Testis (tissue), 3 donors: ENCODE results near the gene LGALS3BP. TPM values are rescaled to one million over a fixed set of nuclear protein-coding genes. Genes with fewer than 3 reads are reported as not detected.

Source experiments
- DNase-seq: peaks from one replicate; pipeline ENCODE4 v3.0.0-alpha.2; 2019
- H3K27ac ChIP-seq, 2 donors: fragments of 200-600 bp; sonication (generic); one replicate each; pipeline ENCODE4 v1.5.1; 2019
- H3K27me3 ChIP-seq: fragments of 200-600 bp; sonication (generic); one replicate; pipeline ENCODE4 v1.5.1; 2019
- H3K36me3 ChIP-seq: fragments of 200-600 bp; sonication (generic); one replicate; pipeline ENCODE4 v1.5.1; 2017; ENCODE audit warnings: low read depth; ENCODE audit errors: missing control alignments
- H3K4me1 ChIP-seq: fragments of 200-600 bp; sonication (generic); one replicate; pipeline ENCODE4 v1.5.1; 2019
- H3K4me3 ChIP-seq, 2 donors: fragments of 200-600 bp; sonication (generic); one replicate each; pipeline ENCODE4 v1.5.1; 2017 to 2019
- H3K9me3 ChIP-seq: fragments of 200-600 bp; sonication (generic); one replicate; pipeline ENCODE4 v1.5.1; 2017
- POLR2A ChIP-seq: fragments of 450-650 bp; IDR thresholded peaks from one replicate; pipeline ENCODE4 v1.6.1; 2017; ENCODE audit warnings: antibody characterized with exemption, mild to moderate bottlenecking, moderate library complexity
- WGBS, 2 donors: methylation state at CpG; one replicate each; pipeline ENCODE4 v1.1.5; 2018; 5-methylcytosine and 5-hydroxymethylcytosine counted together
- intact Hi-C: fragments of 100-400 bp; cut with DNase I; formaldehyde crosslinking; loops from one replicate; pipeline ENCODE4 v1.15.1; 2023; ENCODE audit warnings: low total_unique reads
- polyA plus RNA-seq: library from polyadenylated mRNA; stranded (reverse); fragments of 350-450 nt; fragmentation: Illumina TruSeq; extraction: RNeasy Lipid Tissue Mini Kit (QIAGEN cat#74804); gene quantifications from one replicate; pipeline ENCODE4 v1.2.3, GENCODE V29; 2014; ENCODE audit warnings: low read depth, low replicate concordance; ENCODE audit not compliant: insufficient read depth
- total RNA-seq, 2 donors: library from RNA; depleted of rRNA; stranded (reverse); fragments of >200 nt; gene quantifications; one replicate each; pipeline ENCODE4 v1.2.3, GENCODE V29; 2016
- TF ChIP-seq, protein P1 (sequence below), 3 experiments: fragments of 450-650 bp in 2 of 3; fragments of 200-600 bp in 1 of 3; sonication (generic) in 1 of 3; IDR thresholded peaks; one replicate each; pipeline ENCODE4 v1.5.1; 2016 to 2019; ENCODE audit warnings: antibody characterized with exemption in 3 of 3, mild to moderate bottlenecking in 2 of 3, moderate library complexity in 1 of 3

LGALS3BP gene
- total and polyA plus RNA-seq, 3 donors from 2014 or later: 328 to 845 (median 498) TPM

DNA sequence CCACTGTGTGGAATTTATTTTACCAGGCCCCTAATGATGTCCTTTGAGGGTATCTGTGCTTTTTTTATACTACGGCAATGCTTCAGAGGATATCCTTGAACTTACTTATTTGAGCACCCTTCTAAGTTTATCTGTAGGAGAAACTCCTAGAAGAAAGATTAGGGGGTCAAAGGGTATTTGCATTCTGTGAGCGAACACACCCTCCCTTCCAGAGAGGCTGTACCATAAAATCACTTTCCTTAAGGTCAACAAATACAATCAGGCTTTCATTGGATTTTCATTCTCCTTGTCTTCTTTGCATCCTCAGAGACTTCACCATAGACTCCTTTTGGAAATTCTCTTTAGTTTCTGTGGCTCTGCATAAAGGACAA lies 39.5 kb upstream of the LGALS3BP start:
- intact Hi-C loops: no loop called here
- no peak overlapping the region for H3K4me3 ChIP-seq
- no peaks in the 10 kb centered on the region for H3K27me3 ChIP-seq
- H3K27ac ChIP-seq: no peak overlapping the region
- H3K4me1 ChIP-seq: peaks cover 25% of the 10 kb centered on the region
- no peaks in the 10 kb centered on the region for H3K36me3 ChIP-seq
- no peak for DNase-seq
- H3K9me3 ChIP-seq: no peaks in the 10 kb centered on the region
- WGBS, 2 donors: 70 to 74% methylated on average over 2 of the region's 2 CpGs
- TF ChIP-seq POLR2A: no peak
- TF ChIP-seq, protein P1, sequence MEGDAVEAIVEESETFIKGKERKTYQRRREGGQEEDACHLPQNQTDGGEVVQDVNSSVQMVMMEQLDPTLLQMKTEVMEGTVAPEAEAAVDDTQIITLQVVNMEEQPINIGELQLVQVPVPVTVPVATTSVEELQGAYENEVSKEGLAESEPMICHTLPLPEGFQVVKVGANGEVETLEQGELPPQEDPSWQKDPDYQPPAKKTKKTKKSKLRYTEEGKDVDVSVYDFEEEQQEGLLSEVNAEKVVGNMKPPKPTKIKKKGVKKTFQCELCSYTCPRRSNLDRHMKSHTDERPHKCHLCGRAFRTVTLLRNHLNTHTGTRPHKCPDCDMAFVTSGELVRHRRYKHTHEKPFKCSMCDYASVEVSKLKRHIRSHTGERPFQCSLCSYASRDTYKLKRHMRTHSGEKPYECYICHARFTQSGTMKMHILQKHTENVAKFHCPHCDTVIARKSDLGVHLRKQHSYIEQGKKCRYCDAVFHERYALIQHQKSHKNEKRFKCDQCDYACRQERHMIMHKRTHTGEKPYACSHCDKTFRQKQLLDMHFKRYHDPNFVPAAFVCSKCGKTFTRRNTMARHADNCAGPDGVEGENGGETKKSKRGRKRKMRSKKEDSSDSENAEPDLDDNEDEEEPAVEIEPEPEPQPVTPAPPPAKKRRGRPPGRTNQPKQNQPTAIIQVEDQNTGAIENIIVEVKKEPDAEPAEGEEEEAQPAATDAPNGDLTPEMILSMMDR (IDR thresholded peaks at IDR 0.05): no peak

DNA sequence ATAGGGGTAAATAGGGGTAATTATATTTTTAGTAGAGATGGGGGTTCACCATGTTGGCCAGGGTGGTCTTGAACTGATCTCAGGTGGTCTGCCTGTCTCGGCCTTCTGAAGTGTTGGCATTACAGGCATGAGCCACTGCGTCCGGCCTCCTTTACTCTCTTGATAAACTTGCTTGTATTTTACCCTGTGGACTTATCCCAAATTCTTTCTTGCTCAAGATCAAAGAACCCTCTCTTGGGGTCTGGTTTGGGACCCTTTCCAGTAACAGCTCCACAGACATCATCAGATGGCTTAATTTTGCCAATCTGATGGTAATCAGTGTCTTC lies 38.6 kb upstream of the LGALS3BP start:
- Histone ChIP-seq H3K27me3 (no peaks in the 10 kb centered on the region), H3K36me3 (no peaks in the 10 kb centered on the region), H3K9me3 (no peaks in the 10 kb centered on the region), H3K4me3 (no peak overlapping the region), H3K27ac (no peak overlapping the region), H3K4me1 (peaks cover 18% of the 10 kb centered on the region)
- TF ChIP-seq, protein P1 (IDR thresholded peaks at IDR 0.05): no peak
- TF ChIP-seq POLR2A: no peak
- 99 to 100% methylated on average over 3 of the region's 3 CpGs for WGBS, 2 donors
- intact Hi-C loops: no loop called here
- DNase-seq: peak; percentile 6

DNA sequence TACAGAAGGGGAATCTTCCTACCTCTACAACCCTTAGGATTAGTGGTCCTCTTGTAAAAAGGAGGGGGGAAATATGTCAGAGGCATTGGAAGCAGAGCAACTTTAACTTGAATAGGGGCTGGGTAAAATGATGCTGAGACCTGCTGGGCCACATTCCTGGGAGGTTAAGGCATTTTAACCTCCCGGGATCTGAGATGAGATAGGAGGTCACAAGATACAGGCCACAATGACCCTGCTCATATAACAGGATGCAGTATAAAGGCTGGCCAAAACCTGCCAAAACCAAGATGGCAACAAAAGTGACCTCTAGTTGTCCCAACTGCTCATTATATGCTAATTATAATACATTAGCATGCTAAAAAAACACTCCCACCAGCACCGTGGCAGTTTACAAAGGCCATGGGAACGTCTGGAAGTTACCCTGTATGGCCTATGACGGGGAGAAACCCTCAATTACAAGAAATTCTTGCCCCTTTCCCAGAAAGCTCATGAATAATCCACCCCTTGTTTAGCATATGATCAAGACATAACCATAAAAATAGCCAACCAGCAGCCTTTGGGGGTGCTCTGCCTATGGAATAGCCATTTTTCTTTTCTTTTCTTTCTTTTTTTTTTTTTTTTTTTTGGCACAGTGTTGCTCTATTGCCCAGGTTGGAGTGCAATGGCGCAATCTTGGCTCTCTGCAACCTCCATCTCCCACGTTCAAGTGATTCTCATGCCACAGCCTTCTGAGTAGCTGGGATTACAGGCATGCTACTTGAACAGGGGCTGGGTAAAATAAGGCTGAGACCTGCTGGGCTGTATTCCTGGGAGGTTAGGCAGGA lies 38.0 kb upstream of the LGALS3BP start:
- no peaks in the 10 kb centered on the region for H3K27me3 ChIP-seq
- no peak overlapping the region for H3K27ac ChIP-seq
- no peak for DNase-seq
- 83 to 88% methylated on average over 6 of the region's 6 CpGs for WGBS, 2 donors
- peaks cover 12% of the 10 kb centered on the region for H3K4me1 ChIP-seq
- no peaks in the 10 kb centered on the region for H3K9me3 ChIP-seq
- intact Hi-C loops: no loop called here
- H3K36me3 ChIP-seq: no peaks in the 10 kb centered on the region
- no peak overlapping the region for H3K4me3 ChIP-seq
- no peak for TF ChIP-seq POLR2A
- TF ChIP-seq, protein P1 (IDR thresholded peaks at IDR 0.05): no peak

DNA sequence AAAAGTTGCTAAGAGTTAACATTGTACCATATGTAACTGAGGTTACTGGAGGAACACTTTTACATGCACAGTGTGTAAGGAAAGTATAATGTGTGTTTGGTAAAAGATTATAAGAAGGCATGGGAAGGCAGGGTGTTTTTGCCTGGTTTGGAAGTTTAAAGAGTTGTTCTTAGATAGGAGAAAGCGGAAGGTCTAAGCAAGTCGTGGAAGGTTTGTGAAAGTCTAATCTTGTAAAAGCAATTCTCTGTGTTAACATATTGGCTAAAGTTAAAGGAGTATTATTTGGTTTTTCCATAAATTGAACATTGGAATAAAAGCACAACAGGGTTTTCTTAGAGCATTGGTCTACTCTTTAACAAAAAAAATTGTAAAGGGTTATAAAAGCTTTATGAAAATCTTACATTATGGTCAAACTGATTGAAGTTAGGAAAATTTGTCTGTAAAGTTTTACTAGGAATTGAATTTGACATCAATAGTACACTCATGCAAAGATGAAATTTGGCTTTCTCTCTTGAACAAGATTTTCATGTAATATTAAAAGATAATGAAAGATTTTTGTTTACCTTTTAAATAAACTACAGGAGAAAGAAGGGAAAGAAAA lies 34.5 kb upstream of the LGALS3BP start:
- H3K4me3 ChIP-seq: no peak overlapping the region
- peaks cover 6% of the 10 kb centered on the region for H3K4me1 ChIP-seq
- H3K36me3 ChIP-seq: no peaks in the 10 kb centered on the region
- TF ChIP-seq, protein P1 (IDR thresholded peaks at IDR 0.05): no peak
- no peak for TF ChIP-seq POLR2A
- intact Hi-C loops: no loop called here
- H3K27me3 ChIP-seq: no peaks in the 10 kb centered on the region
- DNase-seq: no peak
- WGBS, 2 donors: 77 to 88% methylated on average over 2 of the region's 2 CpGs
- H3K9me3 ChIP-seq: no peaks in the 10 kb centered on the region
- no peak overlapping the region for H3K27ac ChIP-seq
